Measurements from ENCODE around the gene DAP.

DNA sequence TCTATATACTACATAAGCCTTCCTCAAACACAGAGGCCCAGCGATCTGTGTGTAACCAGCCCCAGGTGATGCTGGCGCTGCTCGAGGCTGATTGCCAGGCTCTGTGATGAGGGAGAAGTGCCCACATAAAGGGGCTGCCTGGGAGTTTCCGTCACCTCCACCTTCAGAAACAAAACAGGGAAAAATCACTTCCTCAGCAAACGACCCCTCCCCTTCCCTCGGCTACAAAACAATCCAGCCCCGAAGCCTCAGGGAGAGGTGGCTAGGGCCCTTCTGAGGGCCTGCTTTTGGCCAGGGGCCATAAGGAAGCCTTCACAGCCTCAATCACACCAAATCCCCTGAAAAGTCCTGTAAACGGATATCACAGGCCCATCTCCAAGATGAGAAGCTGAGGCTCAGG, 51.1 kb downstream of the DAP start:
- TF ChIP-seq, protein P1, sequence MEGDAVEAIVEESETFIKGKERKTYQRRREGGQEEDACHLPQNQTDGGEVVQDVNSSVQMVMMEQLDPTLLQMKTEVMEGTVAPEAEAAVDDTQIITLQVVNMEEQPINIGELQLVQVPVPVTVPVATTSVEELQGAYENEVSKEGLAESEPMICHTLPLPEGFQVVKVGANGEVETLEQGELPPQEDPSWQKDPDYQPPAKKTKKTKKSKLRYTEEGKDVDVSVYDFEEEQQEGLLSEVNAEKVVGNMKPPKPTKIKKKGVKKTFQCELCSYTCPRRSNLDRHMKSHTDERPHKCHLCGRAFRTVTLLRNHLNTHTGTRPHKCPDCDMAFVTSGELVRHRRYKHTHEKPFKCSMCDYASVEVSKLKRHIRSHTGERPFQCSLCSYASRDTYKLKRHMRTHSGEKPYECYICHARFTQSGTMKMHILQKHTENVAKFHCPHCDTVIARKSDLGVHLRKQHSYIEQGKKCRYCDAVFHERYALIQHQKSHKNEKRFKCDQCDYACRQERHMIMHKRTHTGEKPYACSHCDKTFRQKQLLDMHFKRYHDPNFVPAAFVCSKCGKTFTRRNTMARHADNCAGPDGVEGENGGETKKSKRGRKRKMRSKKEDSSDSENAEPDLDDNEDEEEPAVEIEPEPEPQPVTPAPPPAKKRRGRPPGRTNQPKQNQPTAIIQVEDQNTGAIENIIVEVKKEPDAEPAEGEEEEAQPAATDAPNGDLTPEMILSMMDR (IDR thresholded peaks at IDR 0.05), result no peak
- no peak for TF ChIP-seq SIN3A (IDR thresholded peaks at IDR 0.05; ENCODE audit: borderline replicate concordance, insufficient read depth, low read depth, low read length)
